WTC11 (cell line): ENCODE measurements around the gene CHRNB2. TPM values are rescaled to one million over a fixed set of nuclear protein-coding genes. Genes with fewer than 3 reads are reported as not detected.

Experiments used
- ATAC-seq: fragments of 200-7000 bp; cut with Tn5 transposase; 2 replicates; pipeline ENCODE4 v1.10.0; 2021; ENCODE audit warnings: mild to moderate bottlenecking, moderate library complexity
- CTCF ChIA-PET: fragments of 300-600 bp; sonication (Branson Sonifier 250); formaldehyde crosslinking; loops from one replicate; lab custom pipeline; 2021; ENCODE audit warnings: antibody characterized with exemption; lab: Charles Lee
- POLR2A ChIA-PET: fragments of 350-600 bp; sonication (Branson Sonifier 250); formaldehyde crosslinking; loops from one replicate; lab custom pipeline; 2021; ENCODE audit warnings: antibody characterized with exemption; lab: Charles Lee
- DNase-seq: peaks from one replicate; pipeline ENCODE4 v3.0.0; 2021; ENCODE audit warnings: low spot score
- H3K27ac Mint-ChIP-seq: 2 replicates; pipeline ENCODE4 v1.8.0; 2021; ENCODE audit warnings: mixed read lengths
- H3K27me3 Mint-ChIP-seq: 2 replicates; pipeline ENCODE4 v1.8.0; 2021; ENCODE audit warnings: low read depth, mild to moderate bottlenecking, moderate library complexity, mixed read lengths
- H3K36me3 Mint-ChIP-seq: 2 replicates; pipeline ENCODE4 v1.8.0; 2021; ENCODE audit warnings: mixed read lengths
- H3K4me1 Mint-ChIP-seq: 2 replicates; pipeline ENCODE4 v1.8.0; 2022; ENCODE audit warnings: mixed read lengths
- H3K4me3 Mint-ChIP-seq: 2 replicates; pipeline ENCODE4 v1.8.0; 2021; ENCODE audit warnings: mild to moderate bottlenecking, moderate library complexity, mixed read lengths
- H3K9me3 Mint-ChIP-seq: 2 replicates; pipeline ENCODE4 v1.8.0; 2021; ENCODE audit warnings: mixed read lengths
- ATF3 ChIP-seq: sonication (generic); formaldehyde crosslinking; conservative IDR thresholded peaks from 2 replicates; pipeline ENCODE4 v1.8.1; 2022; ENCODE audit warnings: mild to moderate bottlenecking, missing genetic modification reagents
- ELF4 ChIP-seq: sonication (generic); formaldehyde crosslinking; IDR thresholded peaks from 2 replicates; pipeline ENCODE4 v1.8.1; 2022; ENCODE audit warnings: low read depth, mild to moderate bottlenecking, moderate library complexity, missing genetic modification reagents
- ESRRA ChIP-seq: sonication (generic); formaldehyde crosslinking; IDR thresholded peaks from 2 replicates; pipeline ENCODE4 v1.8.1; 2022; ENCODE audit warnings: mild to moderate bottlenecking, missing genetic modification reagents, borderline replicate concordance
- FOXP1 ChIP-seq: sonication (generic); formaldehyde crosslinking; IDR thresholded peaks from 2 replicates; pipeline ENCODE4 v1.8.0; 2022; ENCODE audit warnings: missing genetic modification reagents, mild to moderate bottlenecking, moderate library complexity, borderline replicate concordance
- GTF2I ChIP-seq: fragments of 250-450 bp; sonication (Bioruptor Pico); conservative IDR thresholded peaks from 2 replicates; pipeline ENCODE4 v1.4.0; 2021; ENCODE audit warnings: mild to moderate bottlenecking
- MLX ChIP-seq: sonication (generic); formaldehyde crosslinking; IDR thresholded peaks from 2 replicates; pipeline ENCODE4 v1.8.1; 2023; ENCODE audit warnings: mild to moderate bottlenecking, missing genetic modification reagents, moderate library complexity
- MYBL2 ChIP-seq: sonication (generic); formaldehyde crosslinking; IDR thresholded peaks from 2 replicates; pipeline ENCODE4 v1.8.1; 2023; ENCODE audit warnings: mild to moderate bottlenecking, moderate library complexity, missing genetic modification reagents
- NR3C1 ChIP-seq: sonication (generic); formaldehyde crosslinking; conservative IDR thresholded peaks from 2 replicates; pipeline ENCODE4 v1.8.1; 2023; ENCODE audit warnings: low read depth, mild to moderate bottlenecking, missing genetic modification reagents
- RELA ChIP-seq: sonication (generic); formaldehyde crosslinking; IDR thresholded peaks from 2 replicates; pipeline ENCODE4 v1.8.1; 2022; ENCODE audit warnings: missing genetic modification reagents, mild to moderate bottlenecking, borderline replicate concordance
- ZNF232 ChIP-seq: sonication (generic); formaldehyde crosslinking; IDR thresholded peaks from 2 replicates; pipeline ENCODE4 v1.8.0; 2022; ENCODE audit warnings: mild to moderate bottlenecking, missing genetic modification reagents
- ZNF416 ChIP-seq: fragments of 250-450 bp; sonication (Bioruptor Pico); IDR thresholded peaks from 2 replicates; pipeline ENCODE4 v1.9.0; 2021; ENCODE audit warnings: mild to moderate bottlenecking, inconsistent platforms
- ZNF423 ChIP-seq: fragments of 250-450 bp; sonication (Bioruptor Pico); IDR thresholded peaks from 2 replicates; pipeline ENCODE4 v2.1.2; 2022; ENCODE audit warnings: mild to moderate bottlenecking, moderate library complexity
- ZSCAN18 ChIP-seq: fragments of 250-450 bp; sonication (Bioruptor Pico); IDR thresholded peaks from 2 replicates; pipeline ENCODE4 v2.1.2; 2022; ENCODE audit warnings: mild to moderate bottlenecking, moderate library complexity
- total RNA-seq: library from RNA; stranded (reverse); gene quantifications from 3 replicates; pipeline ENCODE4 v1.2.3, GENCODE V29; 2021
- TF ChIP-seq, protein P1 (sequence below): sonication (generic); formaldehyde crosslinking; IDR thresholded peaks from 2 replicates; pipeline ENCODE4 v1.8.1; 2023; ENCODE audit warnings: mild to moderate bottlenecking, missing genetic modification reagents, borderline replicate concordance
- TF ChIP-seq, protein P2 (sequence below): fragments of 250-450 bp; sonication (Bioruptor Pico); IDR thresholded peaks from 2 replicates; pipeline ENCODE4 v1.8.0; 2021; ENCODE audit warnings: mild to moderate bottlenecking
- TF ChIP-seq, protein P3 (sequence below): sonication (generic); formaldehyde crosslinking; IDR thresholded peaks from 2 replicates; pipeline ENCODE4 v1.8.0; 2022; ENCODE audit warnings: missing genetic modification reagents
- TF ChIP-seq, protein P4 (sequence below): fragments of 200-600 bp; IDR thresholded peaks from 2 replicates; pipeline ENCODE4 v1.8.0; 2022; ENCODE audit warnings: antibody characterized with exemption
- TF ChIP-seq, protein P5 (sequence below): sonication (generic); formaldehyde crosslinking; IDR thresholded peaks from 2 replicates; pipeline ENCODE4 v1.8.1; 2022; ENCODE audit warnings: missing genetic modification reagents, borderline replicate concordance

CHRNB2 gene
- total RNA-seq, 1 experiment from 2014 or later = 1.7 TPM

DNA sequence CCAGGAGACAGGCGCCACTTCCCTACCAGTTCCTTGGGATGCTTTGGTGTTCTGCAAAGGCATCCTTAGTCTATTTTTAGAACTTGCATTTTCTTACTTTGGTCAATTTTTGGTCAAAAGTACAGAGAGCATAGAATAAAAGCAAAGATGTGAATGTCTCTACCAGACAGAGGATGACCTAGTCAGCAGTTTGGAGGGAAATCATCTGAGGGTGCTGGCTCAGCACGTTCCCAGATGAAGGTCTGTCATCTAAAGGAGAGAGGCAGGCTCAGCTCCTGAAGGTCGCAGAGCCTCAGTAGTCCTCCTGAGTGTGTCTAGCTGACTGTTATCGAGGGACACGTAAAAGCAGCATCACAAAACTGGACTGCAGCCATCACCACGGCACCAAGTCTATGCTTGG lies 15.3 kb downstream of the CHRNB2 start (continued):
- TF ChIP-seq, protein P1, sequence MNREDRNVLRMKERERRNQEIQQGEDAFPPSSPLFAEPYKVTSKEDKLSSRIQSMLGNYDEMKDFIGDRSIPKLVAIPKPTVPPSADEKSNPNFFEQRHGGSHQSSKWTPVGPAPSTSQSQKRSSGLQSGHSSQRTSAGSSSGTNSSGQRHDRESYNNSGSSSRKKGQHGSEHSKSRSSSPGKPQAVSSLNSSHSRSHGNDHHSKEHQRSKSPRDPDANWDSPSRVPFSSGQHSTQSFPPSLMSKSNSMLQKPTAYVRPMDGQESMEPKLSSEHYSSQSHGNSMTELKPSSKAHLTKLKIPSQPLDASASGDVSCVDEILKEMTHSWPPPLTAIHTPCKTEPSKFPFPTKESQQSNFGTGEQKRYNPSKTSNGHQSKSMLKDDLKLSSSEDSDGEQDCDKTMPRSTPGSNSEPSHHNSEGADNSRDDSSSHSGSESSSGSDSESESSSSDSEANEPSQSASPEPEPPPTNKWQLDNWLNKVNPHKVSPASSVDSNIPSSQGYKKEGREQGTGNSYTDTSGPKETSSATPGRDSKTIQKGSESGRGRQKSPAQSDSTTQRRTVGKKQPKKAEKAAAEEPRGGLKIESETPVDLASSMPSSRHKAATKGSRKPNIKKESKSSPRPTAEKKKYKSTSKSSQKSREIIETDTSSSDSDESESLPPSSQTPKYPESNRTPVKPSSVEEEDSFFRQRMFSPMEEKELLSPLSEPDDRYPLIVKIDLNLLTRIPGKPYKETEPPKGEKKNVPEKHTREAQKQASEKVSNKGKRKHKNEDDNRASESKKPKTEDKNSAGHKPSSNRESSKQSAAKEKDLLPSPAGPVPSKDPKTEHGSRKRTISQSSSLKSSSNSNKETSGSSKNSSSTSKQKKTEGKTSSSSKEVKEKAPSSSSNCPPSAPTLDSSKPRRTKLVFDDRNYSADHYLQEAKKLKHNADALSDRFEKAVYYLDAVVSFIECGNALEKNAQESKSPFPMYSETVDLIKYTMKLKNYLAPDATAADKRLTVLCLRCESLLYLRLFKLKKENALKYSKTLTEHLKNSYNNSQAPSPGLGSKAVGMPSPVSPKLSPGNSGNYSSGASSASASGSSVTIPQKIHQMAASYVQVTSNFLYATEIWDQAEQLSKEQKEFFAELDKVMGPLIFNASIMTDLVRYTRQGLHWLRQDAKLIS (CRISPR knock-in tag) = no peak
- TF ChIP-seq, protein P2, sequence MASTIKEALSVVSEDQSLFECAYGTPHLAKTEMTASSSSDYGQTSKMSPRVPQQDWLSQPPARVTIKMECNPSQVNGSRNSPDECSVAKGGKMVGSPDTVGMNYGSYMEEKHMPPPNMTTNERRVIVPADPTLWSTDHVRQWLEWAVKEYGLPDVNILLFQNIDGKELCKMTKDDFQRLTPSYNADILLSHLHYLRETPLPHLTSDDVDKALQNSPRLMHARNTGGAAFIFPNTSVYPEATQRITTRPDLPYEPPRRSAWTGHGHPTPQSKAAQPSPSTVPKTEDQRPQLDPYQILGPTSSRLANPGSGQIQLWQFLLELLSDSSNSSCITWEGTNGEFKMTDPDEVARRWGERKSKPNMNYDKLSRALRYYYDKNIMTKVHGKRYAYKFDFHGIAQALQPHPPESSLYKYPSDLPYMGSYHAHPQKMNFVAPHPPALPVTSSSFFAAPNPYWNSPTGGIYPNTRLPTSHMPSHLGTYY = no peak
- no peak for TF ChIP-seq ZNF423
- TF ChIP-seq ZSCAN18 (CRISPR knock-in tag) = no peak
- TF ChIP-seq, all 79 proteins: peak for 0

GRCh38 chr1:154583773-154584172 lies 16.2 kb downstream of the CHRNB2 start:
- ChIA-PET CTCF (no interaction called here), POLR2A (no interaction called here)
- Mint-ChIP-seq H3K4me1 (no peaks in the 10 kb centered on the region), H3K4me3 (no peak overlapping the region), H3K36me3 (peaks cover 83% of the 10 kb centered on the region), H3K9me3 (no peaks in the 10 kb centered on the region), H3K27me3 (no peaks in the 10 kb centered on the region), H3K27ac (no peak overlapping the region)
- TF ChIP-seq, protein P3, sequence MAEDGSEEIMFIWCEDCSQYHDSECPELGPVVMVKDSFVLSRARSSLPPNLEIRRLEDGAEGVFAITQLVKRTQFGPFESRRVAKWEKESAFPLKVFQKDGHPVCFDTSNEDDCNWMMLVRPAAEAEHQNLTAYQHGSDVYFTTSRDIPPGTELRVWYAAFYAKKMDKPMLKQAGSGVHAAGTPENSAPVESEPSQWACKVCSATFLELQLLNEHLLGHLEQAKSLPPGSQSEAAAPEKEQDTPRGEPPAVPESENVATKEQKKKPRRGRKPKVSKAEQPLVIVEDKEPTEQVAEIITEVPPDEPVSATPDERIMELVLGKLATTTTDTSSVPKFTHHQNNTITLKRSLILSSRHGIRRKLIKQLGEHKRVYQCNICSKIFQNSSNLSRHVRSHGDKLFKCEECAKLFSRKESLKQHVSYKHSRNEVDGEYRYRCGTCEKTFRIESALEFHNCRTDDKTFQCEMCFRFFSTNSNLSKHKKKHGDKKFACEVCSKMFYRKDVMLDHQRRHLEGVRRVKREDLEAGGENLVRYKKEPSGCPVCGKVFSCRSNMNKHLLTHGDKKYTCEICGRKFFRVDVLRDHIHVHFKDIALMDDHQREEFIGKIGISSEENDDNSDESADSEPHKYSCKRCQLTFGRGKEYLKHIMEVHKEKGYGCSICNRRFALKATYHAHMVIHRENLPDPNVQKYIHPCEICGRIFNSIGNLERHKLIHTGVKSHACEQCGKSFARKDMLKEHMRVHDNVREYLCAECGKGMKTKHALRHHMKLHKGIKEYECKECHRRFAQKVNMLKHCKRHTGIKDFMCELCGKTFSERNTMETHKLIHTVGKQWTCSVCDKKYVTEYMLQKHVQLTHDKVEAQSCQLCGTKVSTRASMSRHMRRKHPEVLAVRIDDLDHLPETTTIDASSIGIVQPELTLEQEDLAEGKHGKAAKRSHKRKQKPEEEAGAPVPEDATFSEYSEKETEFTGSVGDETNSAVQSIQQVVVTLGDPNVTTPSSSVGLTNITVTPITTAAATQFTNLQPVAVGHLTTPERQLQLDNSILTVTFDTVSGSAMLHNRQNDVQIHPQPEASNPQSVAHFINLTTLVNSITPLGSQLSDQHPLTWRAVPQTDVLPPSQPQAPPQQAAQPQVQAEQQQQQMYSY = no peak
- TF ChIP-seq ESRRA (CRISPR knock-in tag) (no peak), ATF3 (no peak), FOXP1 (CRISPR knock-in tag) (no peak), NR3C1 (no peak), MLX (CRISPR knock-in tag) (no peak), MYBL2 (CRISPR knock-in tag) (no peak), GTF2I (no peak), ZNF416 (CRISPR knock-in tag) (no peak), RELA (CRISPR knock-in tag) (no peak), ZNF232 (CRISPR knock-in tag) (no peak), ELF4 (no peak)
- TF ChIP-seq, protein P2 = no peak
- TF ChIP-seq, protein P4, sequence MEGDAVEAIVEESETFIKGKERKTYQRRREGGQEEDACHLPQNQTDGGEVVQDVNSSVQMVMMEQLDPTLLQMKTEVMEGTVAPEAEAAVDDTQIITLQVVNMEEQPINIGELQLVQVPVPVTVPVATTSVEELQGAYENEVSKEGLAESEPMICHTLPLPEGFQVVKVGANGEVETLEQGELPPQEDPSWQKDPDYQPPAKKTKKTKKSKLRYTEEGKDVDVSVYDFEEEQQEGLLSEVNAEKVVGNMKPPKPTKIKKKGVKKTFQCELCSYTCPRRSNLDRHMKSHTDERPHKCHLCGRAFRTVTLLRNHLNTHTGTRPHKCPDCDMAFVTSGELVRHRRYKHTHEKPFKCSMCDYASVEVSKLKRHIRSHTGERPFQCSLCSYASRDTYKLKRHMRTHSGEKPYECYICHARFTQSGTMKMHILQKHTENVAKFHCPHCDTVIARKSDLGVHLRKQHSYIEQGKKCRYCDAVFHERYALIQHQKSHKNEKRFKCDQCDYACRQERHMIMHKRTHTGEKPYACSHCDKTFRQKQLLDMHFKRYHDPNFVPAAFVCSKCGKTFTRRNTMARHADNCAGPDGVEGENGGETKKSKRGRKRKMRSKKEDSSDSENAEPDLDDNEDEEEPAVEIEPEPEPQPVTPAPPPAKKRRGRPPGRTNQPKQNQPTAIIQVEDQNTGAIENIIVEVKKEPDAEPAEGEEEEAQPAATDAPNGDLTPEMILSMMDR = no peak
- TF ChIP-seq, protein P5, sequence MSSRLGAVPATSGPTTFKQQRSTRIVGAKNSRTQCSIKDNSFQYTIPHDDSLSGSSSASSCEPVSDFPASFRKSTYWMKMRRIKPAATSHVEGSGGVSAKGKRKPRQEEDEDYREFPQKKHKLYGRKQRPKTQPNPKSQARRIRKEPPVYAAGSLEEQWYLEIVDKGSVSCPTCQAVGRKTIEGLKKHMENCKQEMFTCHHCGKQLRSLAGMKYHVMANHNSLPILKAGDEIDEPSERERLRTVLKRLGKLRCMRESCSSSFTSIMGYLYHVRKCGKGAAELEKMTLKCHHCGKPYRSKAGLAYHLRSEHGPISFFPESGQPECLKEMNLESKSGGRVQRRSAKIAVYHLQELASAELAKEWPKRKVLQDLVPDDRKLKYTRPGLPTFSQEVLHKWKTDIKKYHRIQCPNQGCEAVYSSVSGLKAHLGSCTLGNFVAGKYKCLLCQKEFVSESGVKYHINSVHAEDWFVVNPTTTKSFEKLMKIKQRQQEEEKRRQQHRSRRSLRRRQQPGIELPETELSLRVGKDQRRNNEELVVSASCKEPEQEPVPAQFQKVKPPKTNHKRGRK (CRISPR knock-in tag) = no peak
- ATAC-seq (no peak), DNase-seq (no peak)
